HCT116 (cell line): ENCODE data around the gene GPX1. TPM values are rescaled to one million over a fixed set of nuclear protein-coding genes. Genes with fewer than 3 reads are reported as not detected.

ENCODE experiments used
- ATAC-seq: fragments of 200-7000 bp; cut with Tn5 transposase; 2 replicates; pipeline ENCODE4 v1.9.1; 2020; ENCODE audit warnings: mild to moderate bottlenecking, moderate library complexity
- BruUV-seq: library from RNA; stranded (reverse); fragments of 400-500 nt; replicated peaks from 2 replicates; lab custom pipeline; 2021; lab: Mats Ljungman, UMichigan
- CTCF ChIA-PET: fragments of 300-600 bp; sonication (Branson Sonifier 250); formaldehyde crosslinking; loops from one replicate; lab custom pipeline; 2021; ENCODE audit warnings: antibody characterized with exemption; lab: Charles Lee
- POLR2A ChIA-PET: fragments of 300-600, 350-600 bp; sonication (Branson Sonifier 250); formaldehyde crosslinking; loops from one replicate; lab custom pipeline; 2021; ENCODE audit warnings: antibody characterized with exemption; lab: Charles Lee
- RAD21 ChIA-PET, 2 experiments: fragments of 300-600 bp; sonication (Branson Sonifier 250); formaldehyde crosslinking; loops; one replicate each; lab custom pipeline; 2023; ENCODE audit warnings: low total read pairs in 2 of 2; ENCODE audit not compliant: uncharacterized antibody in 2 of 2, unreplicated experiment in 2 of 2, low non-redundant PET in 1 of 2; lab: Charles Lee
- DNase-seq: peaks from one replicate; pipeline ENCODE4 v3.0.0-alpha.2; 2010; ENCODE audit warnings: low read depth, low spot score
- H2AFZ ChIP-seq: fragments of 200-600 bp; shearing (Covaris generic), sonication (generic); 2 replicates; pipeline ENCODE4 v1.6.1; 2017; ENCODE audit warnings: low read depth, mixed run types, mixed read lengths, antibody characterized with exemption, low read length; ENCODE audit not compliant: poor library complexity, severe bottlenecking
- H3K27ac ChIP-seq: 2 replicates; pipeline ENCODE4 v1.5.1; 2012; ENCODE audit warnings: low read depth, low read length
- H3K27me3 ChIP-seq: fragments of 200-600 bp; sonication (generic); 2 replicates; pipeline ENCODE4 v1.6.1; 2016; ENCODE audit warnings: mixed run types, low read length, mixed read lengths; ENCODE audit not compliant: insufficient read depth
- H3K36me3 ChIP-seq, 2 experiments: fragments of 200-500 bp in 1 of 2; fragments of 200-600 bp in 1 of 2; sonication (Bioruptor generic) in 1 of 2; sonication (generic) in 1 of 2; 2 replicates each; pipeline versions ENCODE4 v1.5.1 to v1.6.1; 2014 to 2016; ENCODE audit warnings: low read length in 2 of 2, inconsistent platforms in 1 of 2, mixed read lengths in 1 of 2, mixed run types in 1 of 2; ENCODE audit not compliant: insufficient read depth in 2 of 2, control insufficient read depth in 1 of 2
- H3K4me1 ChIP-seq, 2 experiments: fragments of 200-600 bp in 1 of 2; sonication (generic) in 1 of 2; 2 replicates each; pipeline versions ENCODE4 v1.5.1 to v1.6.1; 2012 to 2017; ENCODE audit warnings: low read length in 2 of 2, inconsistent platforms in 1 of 2, mild to moderate bottlenecking in 1 of 2, mixed read lengths in 1 of 2, mixed run types in 1 of 2, moderate library complexity in 1 of 2; ENCODE audit not compliant: insufficient read depth in 2 of 2, control insufficient read depth in 1 of 2
- H3K4me2 ChIP-seq: fragments of 200-600 bp; sonication (generic); 2 replicates; pipeline ENCODE4 v1.6.1; 2017; ENCODE audit warnings: mixed run types, low read length, mixed read lengths
- H3K4me3 ChIP-seq, 2 experiments: fragments of 200-600 bp in 1 of 2; sonication (generic) in 1 of 2; replicated peaks in 1 of 2; 2 replicates each; pipeline ENCODE4 v1.5.1; 2011 to 2016; ENCODE audit warnings: low read length in 2 of 2, control low read depth in 1 of 2, low read depth in 1 of 2, mild to moderate bottlenecking in 1 of 2, mixed read lengths in 1 of 2, mixed run types in 1 of 2
- H3K79me2 ChIP-seq: fragments of 200-600 bp; sonication (generic); 2 replicates; pipeline ENCODE4 v1.6.1; 2017; ENCODE audit warnings: mild to moderate bottlenecking, mixed run types, low read length, moderate library complexity, mixed read lengths; ENCODE audit not compliant: insufficient read depth
- H3K9ac ChIP-seq: fragments of 200-600 bp; sonication (generic); 2 replicates; pipeline ENCODE4 v1.6.1; 2016; ENCODE audit warnings: low read length, mixed read lengths
- H3K9me2 ChIP-seq: fragments of 200-600 bp; sonication (generic), shearing (Covaris generic); 2 replicates; pipeline ENCODE4 v1.6.1; 2017; ENCODE audit warnings: mixed run types, mild to moderate bottlenecking, moderate library complexity; ENCODE audit not compliant: insufficient read depth
- H3K9me3 ChIP-seq, 2 experiments: fragments of 200-500 bp in 1 of 2; fragments of 200-600 bp in 1 of 2; sonication (Bioruptor generic) in 1 of 2; sonication (generic) in 1 of 2; 2 replicates each; pipeline ENCODE4 v1.6.1; 2014 to 2017; ENCODE audit warnings: low read length in 2 of 2, mixed read lengths in 2 of 2, inconsistent platforms in 1 of 2, low read depth in 1 of 2, mild to moderate bottlenecking in 1 of 2, mixed run types in 1 of 2, moderate library complexity in 1 of 2; ENCODE audit not compliant: control insufficient read depth in 1 of 2, insufficient read depth in 1 of 2
- H4K20me1 ChIP-seq: fragments of 200-600 bp; sonication (generic), shearing (Covaris generic); 2 replicates; pipeline ENCODE4 v1.6.1; 2017; ENCODE audit warnings: mixed run types, mild to moderate bottlenecking, moderate library complexity; ENCODE audit not compliant: insufficient read depth
- CBX3 ChIP-seq: IDR thresholded peaks from 2 replicates; pipeline ENCODE4 v1.6.1; 2012; ENCODE audit warnings: low read depth
- CEBPB ChIP-seq: IDR thresholded peaks from 2 replicates; pipeline ENCODE4 v1.6.1; 2012; ENCODE audit warnings: low read depth
- ELF1 ChIP-seq: IDR thresholded peaks from 2 replicates; pipeline ENCODE4 v1.6.1; 2012; ENCODE audit warnings: low read depth, borderline replicate concordance
- EZH2 ChIP-seq: fragments of 200-600 bp; sonication (generic); IDR thresholded peaks from 2 replicates; pipeline ENCODE4 v1.6.1; 2017; ENCODE audit warnings: antibody characterized with exemption, mixed run types
- FOSL1 ChIP-seq: IDR thresholded peaks from 2 replicates; pipeline ENCODE4 v1.6.1; 2012; ENCODE audit warnings: low read depth
- POLR2A ChIP-seq: IDR thresholded peaks from 2 replicates; pipeline ENCODE4 v1.7.0; 2011; ENCODE audit warnings: borderline replicate concordance; ENCODE audit not compliant: insufficient read depth, insufficient read length; ENCODE audit errors: extremely low read depth
- POLR2AphosphoS5 ChIP-seq: IDR thresholded peaks from 2 replicates; pipeline ENCODE4 v1.6.1; 2011; ENCODE audit warnings: mild to moderate bottlenecking, low read depth, low read length, moderate library complexity
- SP1 ChIP-seq: IDR thresholded peaks from 2 replicates; pipeline ENCODE4 v1.6.1; 2012; ENCODE audit warnings: low read depth
- SRF ChIP-seq: IDR thresholded peaks from 2 replicates; pipeline ENCODE4 v1.6.1; 2012; ENCODE audit warnings: low read depth
- TCF7L2 ChIP-seq: IDR thresholded peaks from 2 replicates; pipeline ENCODE4 v1.7.0; 2011; ENCODE audit warnings: borderline replicate concordance, inconsistent platforms; ENCODE audit not compliant: insufficient read depth, insufficient read length; ENCODE audit errors: extremely low read depth
- YY1 ChIP-seq: IDR thresholded peaks from 2 replicates; pipeline ENCODE4 v1.6.1; 2011; ENCODE audit warnings: low read length, low read depth, moderate library complexity, mild to moderate bottlenecking; ENCODE audit not compliant: insufficient replicate concordance; ENCODE audit errors: extremely low read depth
- ZNF274 ChIP-seq: fragments of 200-500 bp; sonication (Bioruptor generic); IDR thresholded peaks from 2 replicates; pipeline ENCODE4 v1.6.1; 2014; ENCODE audit warnings: mild to moderate bottlenecking, low read depth, low read length, inconsistent platforms
- intact Hi-C: fragments of 100-400 bp; cut with micrococcal nuclease; formaldehyde crosslinking; loops from 2 replicates; pipeline ENCODE4 v1.10.0; 2022
- total RNA-seq: library from RNA; stranded (reverse); gene quantifications from one replicate; pipeline ENCODE4 v1.2.1, GENCODE V29; 2021; ENCODE audit not compliant: unreplicated experiment
- TF ChIP-seq, protein P1 (sequence below): IDR thresholded peaks from 2 replicates; pipeline ENCODE4 v1.6.1; 2012
- TF ChIP-seq, protein P2 (sequence below): IDR thresholded peaks from 2 replicates; pipeline ENCODE4 v1.6.1; 2012; ENCODE audit warnings: low read depth
- TF ChIP-seq, protein P3 (sequence below): IDR thresholded peaks from 2 replicates; pipeline ENCODE4 v1.6.1; 2011; ENCODE audit warnings: mild to moderate bottlenecking, low read length, moderate library complexity; ENCODE audit not compliant: insufficient replicate concordance; ENCODE audit errors: extremely low read depth

Gene GPX1
- total RNA-seq, 1 experiment from 2014 or later, result 330 TPM

DNA sequence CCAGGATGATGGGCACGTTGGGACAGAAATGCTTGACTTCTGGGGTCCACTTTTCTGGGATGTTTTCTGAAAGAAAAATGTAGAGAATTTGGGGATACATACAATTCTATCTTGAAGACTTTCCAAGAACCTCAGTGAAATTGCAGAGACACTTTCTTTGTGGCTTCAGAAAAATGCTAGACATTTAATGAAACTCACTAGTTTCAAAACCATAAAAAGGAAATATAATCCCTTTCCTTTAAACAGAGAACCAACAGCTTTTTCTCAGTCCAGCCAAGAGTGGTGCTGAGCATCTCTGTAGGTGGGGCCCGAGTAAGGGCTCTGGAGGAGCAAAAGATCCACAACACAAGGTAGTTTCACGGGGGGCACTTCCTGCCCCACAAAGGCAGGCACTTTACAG is 4.4 kb upstream of the GPX1 start:
- ChIA-PET POLR2A (no interaction called here), CTCF (no interaction called here), RAD21 (no interaction called here)
- Histone ChIP-seq H2AFZ (no peak overlapping the region), H3K9me3 (no peaks in the 10 kb centered on the region), H3K4me1 (peaks cover 12 to 20% of the 10 kb centered on the region in 2 experiments), H3K4me3 (no peak overlapping the region), H3K9ac (no peak overlapping the region), H3K79me2 (peaks cover 71% of the 10 kb centered on the region), H3K36me3 (peaks cover 24 to 58% of the 10 kb centered on the region in 2 experiments; a peak in 3 of 4 replicates), H3K9me2 (no peaks in the 10 kb centered on the region), H3K4me2 (no peak overlapping the region), H4K20me1 (no peaks in the 10 kb centered on the region), H3K27me3 (no peaks in the 10 kb centered on the region), H3K27ac (no peak overlapping the region)
- TF ChIP-seq, protein P1, sequence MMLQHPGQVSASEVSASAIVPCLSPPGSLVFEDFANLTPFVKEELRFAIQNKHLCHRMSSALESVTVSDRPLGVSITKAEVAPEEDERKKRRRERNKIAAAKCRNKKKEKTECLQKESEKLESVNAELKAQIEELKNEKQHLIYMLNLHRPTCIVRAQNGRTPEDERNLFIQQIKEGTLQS, result no peak
- TF ChIP-seq CBX3 (no peak), ELF1 (no peak), YY1 (no peak), FOSL1 (no peak), EZH2 (no peak), CEBPB (no peak), TCF7L2 (no peak), POLR2AphosphoS5 (no peak), ZNF274 (no peak), POLR2A (no peak), SRF (no peak), SP1 (no peak)
- TF ChIP-seq, protein P2, sequence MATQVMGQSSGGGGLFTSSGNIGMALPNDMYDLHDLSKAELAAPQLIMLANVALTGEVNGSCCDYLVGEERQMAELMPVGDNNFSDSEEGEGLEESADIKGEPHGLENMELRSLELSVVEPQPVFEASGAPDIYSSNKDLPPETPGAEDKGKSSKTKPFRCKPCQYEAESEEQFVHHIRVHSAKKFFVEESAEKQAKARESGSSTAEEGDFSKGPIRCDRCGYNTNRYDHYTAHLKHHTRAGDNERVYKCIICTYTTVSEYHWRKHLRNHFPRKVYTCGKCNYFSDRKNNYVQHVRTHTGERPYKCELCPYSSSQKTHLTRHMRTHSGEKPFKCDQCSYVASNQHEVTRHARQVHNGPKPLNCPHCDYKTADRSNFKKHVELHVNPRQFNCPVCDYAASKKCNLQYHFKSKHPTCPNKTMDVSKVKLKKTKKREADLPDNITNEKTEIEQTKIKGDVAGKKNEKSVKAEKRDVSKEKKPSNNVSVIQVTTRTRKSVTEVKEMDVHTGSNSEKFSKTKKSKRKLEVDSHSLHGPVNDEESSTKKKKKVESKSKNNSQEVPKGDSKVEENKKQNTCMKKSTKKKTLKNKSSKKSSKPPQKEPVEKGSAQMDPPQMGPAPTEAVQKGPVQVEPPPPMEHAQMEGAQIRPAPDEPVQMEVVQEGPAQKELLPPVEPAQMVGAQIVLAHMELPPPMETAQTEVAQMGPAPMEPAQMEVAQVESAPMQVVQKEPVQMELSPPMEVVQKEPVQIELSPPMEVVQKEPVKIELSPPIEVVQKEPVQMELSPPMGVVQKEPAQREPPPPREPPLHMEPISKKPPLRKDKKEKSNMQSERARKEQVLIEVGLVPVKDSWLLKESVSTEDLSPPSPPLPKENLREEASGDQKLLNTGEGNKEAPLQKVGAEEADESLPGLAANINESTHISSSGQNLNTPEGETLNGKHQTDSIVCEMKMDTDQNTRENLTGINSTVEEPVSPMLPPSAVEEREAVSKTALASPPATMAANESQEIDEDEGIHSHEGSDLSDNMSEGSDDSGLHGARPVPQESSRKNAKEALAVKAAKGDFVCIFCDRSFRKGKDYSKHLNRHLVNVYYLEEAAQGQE, result no peak
- TF ChIP-seq, protein P3, sequence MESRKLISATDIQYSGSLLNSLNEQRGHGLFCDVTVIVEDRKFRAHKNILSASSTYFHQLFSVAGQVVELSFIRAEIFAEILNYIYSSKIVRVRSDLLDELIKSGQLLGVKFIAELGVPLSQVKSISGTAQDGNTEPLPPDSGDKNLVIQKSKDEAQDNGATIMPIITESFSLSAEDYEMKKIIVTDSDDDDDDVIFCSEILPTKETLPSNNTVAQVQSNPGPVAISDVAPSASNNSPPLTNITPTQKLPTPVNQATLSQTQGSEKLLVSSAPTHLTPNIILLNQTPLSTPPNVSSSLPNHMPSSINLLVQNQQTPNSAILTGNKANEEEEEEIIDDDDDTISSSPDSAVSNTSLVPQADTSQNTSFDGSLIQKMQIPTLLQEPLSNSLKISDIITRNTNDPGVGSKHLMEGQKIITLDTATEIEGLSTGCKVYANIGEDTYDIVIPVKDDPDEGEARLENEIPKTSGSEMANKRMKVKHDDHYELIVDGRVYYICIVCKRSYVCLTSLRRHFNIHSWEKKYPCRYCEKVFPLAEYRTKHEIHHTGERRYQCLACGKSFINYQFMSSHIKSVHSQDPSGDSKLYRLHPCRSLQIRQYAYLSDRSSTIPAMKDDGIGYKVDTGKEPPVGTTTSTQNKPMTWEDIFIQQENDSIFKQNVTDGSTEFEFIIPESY, result no peak
- intact Hi-C loops, result no loop called here
- ATAC-seq, result no peak
- BruUV-seq, result no TSS peak
- DNase-seq, result no peak
